Measurements from ENCODE around the gene PABPN1L.

GRCh38 chr16:88897696-88898425 lies 31.4 kb upstream of the PABPN1L start:
- no peak for TF ChIP-seq POLR2A (IDR thresholded peaks at IDR 0.05; ENCODE audit: low read length)
- no peak for TF ChIP-seq GATA1 (IDR thresholded peaks at IDR 0.05; ENCODE audit: low read depth, low read length)
